Metanephros (tissue), 2 donors: Measurements from ENCODE around the gene C19orf73. TPM values are rescaled to one million over a fixed set of nuclear protein-coding genes. Genes with fewer than 3 reads are reported as not detected.

Experiments used
- small RNA-seq: library from RNA; depleted of rRNA; stranded (forward); fragments of <200 nt; gene quantifications from one replicate; pipeline ENCODE3, GENCODE V24; 2014; ENCODE audit warnings: low replicate concordance
- total RNA-seq: library from RNA; depleted of rRNA; stranded (reverse); fragments of >200 nt; gene quantifications from one replicate; pipeline ENCODE4 v1.2.3, GENCODE V29; 2014

Gene C19orf73
- not detected for total RNA-seq

GRCh38 chr19:49118565-49119410, at the start of gene C19orf73:
Gene C19orf73 (minus strand): TSS chr19:49119143. CDS start chr19:49119022, 121 bp downstream.

GRCh38 chr19:49157445-49158224, 38.7 kb upstream of the C19orf73 start, which contains the start of gene TRPM4:
Gene TRPM4 (plus strand): TSS chr19:49157792. CDS start chr19:49157867, 75 bp downstream.

GRCh38 chr19:49155005-49155819, 36.3 kb upstream of the C19orf73 start, which contains the start of gene HRC:
Gene HRC (minus strand): TSS chr19:49155396. CDS start chr19:49155237, 159 bp downstream.

GRCh38 chr19:49119411-49120324, 725 bp upstream of the C19orf73 start, which contains the start of gene PPFIA3:
Gene PPFIA3 (plus strand): TSS chr19:49119544. CDS start chr19:49127874, 8,330 bp downstream.

GRCh38 chr19:49113762-49114629, 4.9 kb downstream of the C19orf73 start, which contains the start of gene LIN7B:
Gene LIN7B (plus strand): TSS chr19:49114370. CDS start chr19:49114405, 35 bp downstream.

GRCh38 chr19:49085020-49085867, 33.7 kb downstream of the C19orf73 start, which contains the start of gene SNRNP70:
Gene SNRNP70 (plus strand): TSS chr19:49085451. CDS start chr19:49086415, 964 bp downstream.

Small RNA genes within 50 kb of the gene (small RNA-seq; reads per million reads assigned to genes)
- gene RN7SL708P: not detected

Other genes starting within 250 kb of the C19orf73 start
- gene PPP1R15A, start 246.7 kb downstream of the C19orf73 start, total RNA-seq: 71.7 TPM
- 0.29 TPM for gene TULP2, start 220.4 kb downstream of the C19orf73 start, total RNA-seq
- gene NUCB1, start 218.8 kb downstream of the C19orf73 start, total RNA-seq: 221 TPM
- gene DHDH, start 185.4 kb downstream of the C19orf73 start, total RNA-seq: 1.4 TPM
- 30.8 TPM for gene BAX, start 164.3 kb downstream of the C19orf73 start, total RNA-seq
- gene FTL, start 153.8 kb downstream of the C19orf73 start, total RNA-seq: 1,684 TPM
- gene GYS1, start 125.8 kb downstream of the C19orf73 start, total RNA-seq: 51.8 TPM
- gene RUVBL2, start 125.3 kb downstream of the C19orf73 start, total RNA-seq: 105 TPM
- 1.1 TPM for gene LHB, start 102.1 kb downstream of the C19orf73 start, total RNA-seq
- not detected for gene CGB3, start 94.8 kb downstream of the C19orf73 start, total RNA-seq
- not detected for gene CGB2, start 87.3 kb downstream of the C19orf73 start, total RNA-seq
- not detected for gene CGB1, start 82.2 kb downstream of the C19orf73 start, total RNA-seq
- gene CGB5, start 75.3 kb downstream of the C19orf73 start, total RNA-seq: not detected
- not detected for gene CGB8, start 70.0 kb downstream of the C19orf73 start, total RNA-seq
- gene CGB7, start 61.4 kb downstream of the C19orf73 start, total RNA-seq: 1.3 TPM
- 5.4 TPM for gene NTF4, start 54.3 kb downstream of the C19orf73 start, total RNA-seq
- gene KCNA7, start 46.4 kb downstream of the C19orf73 start, total RNA-seq: 2.3 TPM
- gene SNRNP70, start 33.7 kb downstream of the C19orf73 start, total RNA-seq: 266 TPM
- 8.0 TPM for gene LIN7B, start 4.8 kb downstream of the C19orf73 start, total RNA-seq
- 6.9 TPM for gene PPFIA3, start 401 bp upstream of the C19orf73 start, total RNA-seq
- gene HRC, start 36.3 kb upstream of the C19orf73 start, total RNA-seq: 28.8 TPM
- gene TRPM4, start 38.6 kb upstream of the C19orf73 start, total RNA-seq: 39.2 TPM
- gene SLC6A16, start 206.0 kb upstream of the C19orf73 start, total RNA-seq: 3.2 TPM
- gene CD37, start 216.3 kb upstream of the C19orf73 start, total RNA-seq: 16.5 TPM
- 49.9 TPM for gene TEAD2, start 243.3 kb upstream of the C19orf73 start, total RNA-seq
- 1.5 TPM for gene DKKL1, start 244.7 kb upstream of the C19orf73 start, total RNA-seq